ENCODE measurements around the gene PITPNM1.
"Not testable (repeated sequence)": the region's sequence is repeated elsewhere in the genome, so short reads cannot be mapped to it uniquely, and the experiment has no call there.

Gene PITPNM1

GRCh38 chr11:67522844-67523555 is 17.8 kb upstream of the PITPNM1 start, which contains the start of gene CABP2:
CABP2 (minus strand) TSS chr11:67523446; CDS start chr11:67523326, 120 bp downstream.
- DNase-seq, result no peak

- DNase-seq, result no peak
These were observed 17.2 kb upstream of the PITPNM1 start for GRCh38 chr11:67522338-67522737.

DNA sequence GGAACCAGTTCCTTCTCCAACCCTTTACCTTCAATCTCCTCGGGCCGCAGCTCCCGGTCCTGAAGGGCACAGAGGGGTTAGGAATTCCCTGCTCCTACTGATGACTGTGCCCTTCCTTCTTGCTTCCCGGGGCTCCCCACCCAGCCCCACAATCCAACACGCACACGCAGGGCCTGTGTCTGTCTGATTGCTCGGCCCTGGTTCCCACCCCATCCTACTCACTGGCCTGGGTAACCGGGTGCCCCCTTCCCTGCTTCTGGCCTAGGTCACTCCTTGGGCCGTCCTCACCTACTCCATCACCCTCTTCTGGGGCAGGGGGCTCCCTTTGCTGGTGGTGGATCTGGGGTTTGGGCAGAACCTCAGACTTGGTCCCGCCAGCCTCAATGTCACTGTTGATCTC is 16.8 kb upstream of the PITPNM1 start:
- DNase-seq, result no peak

DNA sequence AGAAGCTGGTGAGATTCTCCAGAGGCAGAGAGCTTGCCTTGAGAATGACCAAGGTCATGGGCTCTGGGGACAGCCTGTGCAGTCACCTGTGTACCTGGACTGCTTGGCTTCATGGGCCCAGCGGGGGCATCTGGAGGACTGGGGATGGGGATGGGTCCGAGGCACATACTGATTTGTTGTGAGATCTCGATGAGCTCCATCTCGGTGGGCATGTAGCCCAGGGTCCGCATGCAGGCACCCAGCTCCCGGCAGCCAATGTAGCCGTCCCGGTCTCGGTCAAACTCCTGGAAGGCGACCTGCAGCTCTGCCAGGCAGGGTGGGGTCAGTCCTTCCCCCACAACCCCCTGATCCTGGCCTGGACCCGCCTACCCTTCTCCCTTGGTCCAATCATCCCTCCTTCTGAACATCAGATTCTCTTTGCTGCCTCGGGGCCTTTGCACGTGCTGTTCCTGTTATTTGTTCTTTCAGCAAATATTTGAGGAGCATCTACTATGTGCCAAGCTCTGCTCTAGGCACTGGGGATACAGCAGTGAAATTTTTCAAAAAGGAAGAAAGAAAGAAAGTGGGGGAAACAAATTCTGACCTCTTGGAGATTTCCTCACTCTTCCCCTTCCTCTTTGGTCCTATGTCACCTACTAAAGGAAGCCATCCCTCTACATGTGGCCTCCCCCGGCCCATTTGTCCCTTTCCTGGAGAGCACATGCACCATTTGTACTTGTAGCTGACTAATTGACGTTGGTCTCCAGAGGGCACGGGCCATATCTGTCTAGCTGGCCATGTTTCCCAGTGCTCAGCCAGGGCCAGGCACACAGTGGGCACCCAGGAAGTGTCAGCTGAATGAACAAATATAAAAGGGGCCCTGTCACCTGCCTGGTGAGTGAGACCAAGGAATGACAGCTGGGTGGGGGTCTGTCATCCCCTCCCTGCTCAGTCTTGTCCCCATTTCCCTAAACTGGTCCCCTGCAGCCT is 16.0 kb upstream of the PITPNM1 start:
- DNase-seq, result no peak

GRCh38 chr11:67519726-67520125 is 14.6 kb upstream of the PITPNM1 start:
- no peak for DNase-seq

GRCh38 chr11:67517784-67518552 is 12.8 kb upstream of the PITPNM1 start:
- DNase-seq, result no peak

- DNase-seq, result no peak
These were observed 11.6 kb upstream of the PITPNM1 start for GRCh38 chr11:67516806-67517205.

DNA sequence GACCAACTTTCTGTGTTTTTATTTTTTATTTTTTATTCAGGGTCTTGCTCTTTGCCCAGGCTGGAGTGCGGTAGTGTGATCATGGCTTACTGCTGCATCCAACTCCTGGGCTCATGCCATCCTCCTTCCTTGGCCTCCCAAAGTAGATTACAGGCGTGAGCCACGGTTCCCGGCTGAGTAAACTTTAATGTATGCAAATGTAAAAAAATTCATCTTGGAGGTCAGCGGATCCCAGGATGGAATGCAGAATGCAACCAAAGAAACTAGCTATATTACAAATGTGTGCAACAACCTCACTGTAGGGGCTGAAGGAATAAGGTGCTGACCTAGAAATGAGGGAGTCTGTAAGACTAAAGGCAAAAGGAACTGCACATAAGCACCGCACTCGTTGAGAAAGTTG is 9.0 kb upstream of the PITPNM1 start:
- no peak for DNase-seq

GRCh38 chr11:67511558-67511957 is 6.4 kb upstream of the PITPNM1 start:
- DNase-seq, result not testable (repeated sequence)

- no peak for DNase-seq
These were observed 4.8 kb upstream of the PITPNM1 start for GRCh38 chr11:67510023-67510345.

- peak; percentile 99 to 100 for DNase-seq
These were observed 3.4 kb upstream of the PITPNM1 start for GRCh38 chr11:67508486-67509121.

GRCh38 chr11:67507864-67508485 is 2.8 kb upstream of the PITPNM1 start, which contains the start of gene CDK2AP2:
CDK2AP2 (minus strand) TSS chr11:67508162; CDS start chr11:67508082, 80 bp downstream.
- peak; percentile 99 for DNase-seq

GRCh38 chr11:67507242-67507863 is 2.2 kb upstream of the PITPNM1 start:
- peak in 1 of 2 donors; percentile 42 for DNase-seq

DNA sequence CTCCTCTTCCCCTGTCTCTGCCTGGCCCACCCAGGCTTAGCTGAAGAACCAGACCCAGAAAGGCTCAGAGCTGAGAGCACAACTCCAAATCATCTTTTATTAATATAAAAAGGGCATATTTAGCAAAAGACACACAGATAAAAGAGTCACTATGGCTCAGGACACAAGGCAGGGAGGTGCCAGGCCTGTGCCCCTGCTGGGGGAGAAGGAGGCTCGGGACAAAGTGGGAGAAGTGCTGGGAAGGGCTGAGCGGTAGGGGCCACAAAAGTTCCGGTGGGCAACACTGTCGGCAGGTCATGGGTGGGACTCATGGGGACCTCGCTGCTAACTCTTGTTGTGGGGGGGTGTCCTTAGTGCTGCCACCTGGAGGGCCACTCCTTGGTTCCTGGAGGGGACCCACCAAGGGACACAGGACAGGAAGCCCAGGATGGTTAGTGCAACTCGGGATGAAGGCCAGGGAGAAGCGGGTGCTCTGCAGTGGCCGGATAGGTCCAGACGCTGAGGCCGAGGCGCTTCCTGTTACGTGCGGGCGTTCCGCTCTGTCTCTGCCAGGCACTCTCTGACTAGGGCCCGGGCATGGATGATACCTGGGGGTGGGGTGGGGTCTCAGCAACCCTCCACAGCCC is 1.4 kb upstream of the PITPNM1 start:
- DNase-seq, result no peak

GRCh38 chr11:67505605-67506396 is 638 bp upstream of the PITPNM1 start:
- peak; percentile 93 to 94 for DNase-seq

DNA sequence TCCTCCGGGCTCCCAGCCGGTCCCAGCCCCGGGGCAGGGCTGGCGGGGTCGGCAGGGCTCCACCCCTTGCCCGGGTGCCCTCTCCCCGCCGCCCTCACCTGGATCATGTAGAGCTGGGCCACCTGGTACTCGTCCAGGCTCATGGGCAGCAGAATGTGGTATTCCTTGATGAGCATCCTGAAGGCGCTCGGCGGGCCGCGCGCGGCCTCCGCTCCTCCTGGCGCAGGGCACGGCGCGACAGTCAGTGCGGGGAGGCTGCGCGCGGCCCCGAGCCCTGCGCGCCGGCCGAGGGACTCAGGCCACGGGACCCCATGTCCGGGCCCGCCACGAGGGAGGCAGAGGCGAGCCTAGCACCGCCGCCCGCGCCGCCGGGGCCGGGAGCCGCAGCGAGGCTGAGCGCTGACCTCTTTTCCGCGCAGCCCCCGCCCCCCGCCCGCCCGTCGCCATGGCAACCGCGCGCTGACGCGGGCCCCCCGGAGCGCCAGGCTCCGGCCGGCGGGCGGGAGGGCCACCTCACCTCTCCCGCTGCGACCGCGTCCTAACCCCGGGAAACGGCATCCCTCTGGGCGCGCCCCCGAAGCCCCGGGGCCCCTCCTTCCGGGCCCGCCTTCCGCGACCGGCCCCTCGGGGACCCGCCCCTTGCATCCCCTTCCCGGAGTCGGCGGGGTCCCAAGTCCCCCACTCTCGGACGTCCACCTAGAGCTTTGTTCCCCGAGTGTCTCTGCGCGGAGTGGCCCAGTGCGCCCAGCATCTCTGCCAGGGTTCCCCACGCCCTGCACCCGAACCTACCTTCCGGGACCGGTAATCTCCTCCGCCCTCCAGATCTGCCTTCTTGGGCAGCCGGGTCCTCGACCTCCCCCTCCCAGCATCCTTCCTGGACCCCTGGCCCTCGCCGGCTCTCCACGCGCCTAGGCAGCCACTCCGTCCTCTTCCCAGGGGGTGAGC is 886 bp downstream of the PITPNM1 start:
- DNase-seq, result peak; percentile 36 to 53

- no peak for DNase-seq
These were observed 1.8 kb downstream of the PITPNM1 start for GRCh38 chr11:67503119-67504004.
